GM10847 (cell line): ENCODE results near the gene VAV2.

ENCODE experiments used
- POLR2A ChIP-seq: IDR thresholded peaks from 2 replicates; pipeline ENCODE4 v1.6.1; 2011; ENCODE audit not compliant: insufficient read length; ENCODE audit errors: extremely low read depth

VAV2 gene

DNA sequence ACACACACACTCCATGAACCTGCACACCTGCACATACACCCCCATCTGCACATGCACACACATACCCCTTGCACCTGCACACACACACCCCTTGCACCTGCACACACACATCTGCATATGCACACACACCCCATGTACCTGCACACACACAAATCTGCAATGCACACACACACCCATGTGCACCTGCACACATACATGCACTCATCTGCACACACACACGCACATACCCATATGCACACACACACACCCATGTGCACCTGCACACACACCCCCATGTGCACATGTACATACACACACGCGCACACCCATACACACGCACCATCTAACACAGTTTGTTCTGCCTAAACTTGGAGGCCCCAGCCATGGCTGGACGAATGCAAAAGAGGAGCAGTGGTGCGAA lies 138.1 kb downstream of the VAV2 start:
- TF ChIP-seq POLR2A, result no peak

DNA sequence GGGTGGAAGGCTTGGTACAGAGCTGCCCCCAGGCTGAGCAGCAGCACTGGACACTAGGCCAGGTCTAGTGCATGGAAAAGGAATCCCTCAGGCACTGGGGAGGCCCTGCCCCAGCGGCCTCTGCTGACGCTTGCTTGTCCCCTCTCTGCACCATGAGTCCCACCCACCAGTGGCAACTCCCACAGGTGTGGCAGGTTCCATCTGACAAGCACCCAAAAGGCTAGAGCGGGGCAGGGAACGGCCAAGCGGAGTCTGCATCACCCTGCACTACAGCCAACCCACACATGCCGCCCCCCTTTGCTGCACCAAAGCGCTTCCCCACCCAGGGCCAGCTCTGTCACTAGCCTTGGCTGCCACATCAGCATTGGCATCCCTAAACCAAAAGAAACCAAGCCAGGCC lies 138.8 kb downstream of the VAV2 start:
- no peak for TF ChIP-seq POLR2A

DNA sequence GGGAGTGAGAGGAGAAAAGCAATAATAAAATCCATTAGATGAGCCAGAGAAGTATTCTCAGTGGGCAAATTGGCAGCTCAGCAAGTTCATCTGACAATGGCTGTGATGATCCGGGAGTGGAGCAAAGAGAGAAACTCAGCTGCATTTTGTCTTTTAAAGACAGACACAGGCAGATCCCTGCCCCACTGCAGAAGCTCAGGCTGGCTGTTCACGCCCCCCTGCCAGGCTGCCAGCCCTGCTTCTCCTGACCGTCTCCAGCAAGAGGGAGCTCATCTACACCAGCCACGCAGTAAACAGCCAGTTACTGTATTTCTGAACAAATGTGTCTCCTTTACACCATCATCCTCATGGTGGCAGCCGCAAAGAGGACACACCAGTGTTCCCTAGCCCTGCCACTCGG lies 139.7 kb downstream of the VAV2 start:
- no peak for TF ChIP-seq POLR2A

DNA sequence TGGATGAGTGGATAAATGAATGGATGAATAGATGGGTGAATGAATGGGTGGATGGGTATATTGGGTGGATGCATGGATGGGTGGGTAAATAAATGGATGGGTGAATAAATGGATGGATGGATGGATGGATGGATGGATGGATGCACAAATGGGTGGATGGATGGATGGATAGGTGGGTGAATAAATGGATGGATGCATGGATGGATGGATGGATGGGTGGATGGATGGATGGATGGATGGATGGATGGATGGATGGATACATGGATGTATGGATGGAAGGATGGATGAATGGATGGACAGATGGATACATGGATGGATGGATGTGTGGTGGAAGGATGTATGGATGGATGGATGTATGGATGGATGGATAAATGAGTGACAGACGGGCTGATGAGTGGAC lies 140.4 kb downstream of the VAV2 start:
- TF ChIP-seq POLR2A, result no peak

DNA sequence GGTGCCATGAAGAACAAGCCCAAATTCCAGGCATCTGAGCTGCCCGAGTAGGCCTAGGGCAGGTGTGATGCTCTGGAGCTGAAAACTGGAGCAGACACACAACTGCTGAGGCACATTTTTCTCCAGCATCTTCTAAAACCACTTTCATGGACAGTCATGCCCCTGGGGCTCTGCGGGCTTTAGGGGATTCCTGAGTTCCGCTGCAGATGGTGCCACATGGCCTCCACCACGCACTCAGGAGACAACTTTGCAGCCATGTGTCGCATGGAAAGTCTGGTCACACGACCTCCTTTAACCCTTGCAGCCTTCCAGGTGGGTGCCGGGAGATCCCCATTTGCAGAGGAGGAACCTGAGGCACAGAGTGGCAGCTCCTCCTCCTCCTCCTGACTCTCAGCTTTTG lies 141.2 kb downstream of the VAV2 start:
- TF ChIP-seq POLR2A, result no peak

DNA sequence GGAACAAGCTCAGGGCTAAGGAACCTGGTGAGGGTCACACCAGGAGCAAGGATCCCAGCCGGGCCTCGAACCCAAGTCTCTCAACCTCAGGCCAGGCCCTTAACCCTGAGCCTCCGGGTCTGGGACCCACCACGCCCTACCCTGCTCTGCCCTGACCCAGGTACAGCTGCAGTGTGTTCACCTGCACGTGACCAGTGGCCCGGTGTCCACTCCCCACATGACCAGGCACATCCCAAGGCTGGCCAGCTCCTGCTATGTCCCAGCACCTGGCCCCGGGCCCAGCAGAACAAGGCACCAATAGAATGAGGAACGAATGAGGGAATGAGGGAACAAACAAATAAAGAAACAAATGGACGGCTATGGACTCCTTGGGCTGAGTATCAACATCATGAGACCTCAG lies 142.0 kb downstream of the VAV2 start:
- TF ChIP-seq POLR2A, result no peak

DNA sequence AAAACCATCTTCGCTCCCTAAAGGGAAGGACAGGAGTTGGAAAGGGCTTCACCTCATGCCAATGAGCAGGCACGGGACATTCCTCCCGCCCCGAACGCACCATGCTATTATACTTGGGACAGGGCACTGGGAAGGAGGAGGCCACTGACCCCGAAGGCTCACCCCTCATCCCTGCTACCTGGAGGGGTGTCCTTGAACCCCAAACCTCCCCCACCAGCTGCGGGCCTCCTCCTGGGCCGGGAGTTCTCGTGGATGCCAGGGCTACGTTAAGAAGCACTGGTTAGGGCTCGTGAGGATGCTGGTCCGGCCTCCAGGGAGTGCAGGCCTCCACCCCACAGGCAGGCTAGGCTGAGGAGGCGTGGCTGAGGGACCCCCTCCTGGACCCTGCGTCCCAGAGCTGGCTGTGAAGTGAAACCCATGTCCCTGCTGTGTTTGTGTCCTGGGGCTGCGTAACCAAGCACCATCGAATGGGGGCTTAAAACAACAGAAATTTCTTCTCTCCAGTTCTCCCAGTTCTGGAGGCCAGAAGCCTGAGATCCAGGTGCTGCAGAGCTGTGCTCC lies 142.9 kb downstream of the VAV2 start:
- TF ChIP-seq POLR2A, result no peak

DNA sequence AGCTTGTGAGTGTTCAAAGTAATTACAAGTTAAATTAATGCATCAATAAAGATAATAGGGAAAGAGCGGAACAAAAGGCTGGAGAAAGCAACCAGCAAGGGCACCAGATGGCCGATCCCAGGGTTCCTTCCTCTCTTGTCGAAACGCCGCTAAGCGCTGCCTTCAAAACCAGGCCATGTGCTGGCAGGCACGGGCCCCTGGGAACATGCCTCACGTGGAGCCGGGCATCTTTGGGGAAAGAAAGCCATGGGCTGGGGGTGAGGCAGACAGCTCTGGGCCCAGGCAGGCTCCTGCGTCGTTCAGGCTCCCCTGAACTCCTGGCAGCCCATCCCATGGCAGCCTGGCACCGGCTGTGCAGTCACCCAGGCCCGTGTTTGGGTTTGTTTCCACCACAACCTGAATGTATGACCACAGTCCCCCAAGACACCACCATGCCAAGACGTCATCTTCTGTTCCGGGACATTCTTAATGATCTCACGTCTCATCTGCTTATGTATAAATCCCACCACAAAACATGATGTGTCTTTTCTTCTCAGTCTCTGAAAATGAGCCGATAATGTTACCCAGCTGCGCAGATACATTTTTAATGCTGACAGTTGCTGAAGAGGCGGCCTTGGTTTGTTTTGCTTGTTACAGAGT lies 143.5 kb downstream of the VAV2 start:
- TF ChIP-seq POLR2A, result no peak

DNA sequence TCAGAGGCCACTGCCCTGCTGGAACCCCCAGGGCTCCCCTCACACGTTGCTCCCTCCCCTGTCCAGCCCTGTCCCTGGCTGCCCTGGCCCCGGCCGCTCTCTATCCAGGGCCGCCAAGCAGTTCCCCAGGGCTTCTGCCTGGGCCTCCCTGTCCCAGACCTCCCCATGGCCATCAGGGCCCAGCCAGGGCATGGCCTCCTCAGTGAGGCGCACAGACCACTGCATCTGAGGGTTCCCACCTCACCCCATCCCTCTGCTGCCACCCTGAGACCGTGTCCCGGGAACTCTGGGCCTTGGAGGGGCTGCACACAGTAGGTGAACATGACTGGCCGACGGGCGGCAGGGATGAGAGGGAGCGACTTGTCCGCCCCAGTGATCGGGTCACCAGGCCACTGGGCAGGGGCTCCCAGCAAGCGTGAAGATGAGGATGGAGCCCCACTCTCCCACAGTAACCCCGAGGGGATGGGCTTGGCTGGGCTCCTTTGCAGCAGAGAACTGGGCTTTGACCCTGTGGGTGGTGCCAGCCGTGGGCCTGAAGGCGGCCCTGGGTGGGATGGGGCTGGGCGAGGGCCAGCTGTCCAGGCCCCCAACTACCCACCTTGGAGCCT lies 145.5 kb downstream of the VAV2 start:
- TF ChIP-seq POLR2A, result no peak

DNA sequence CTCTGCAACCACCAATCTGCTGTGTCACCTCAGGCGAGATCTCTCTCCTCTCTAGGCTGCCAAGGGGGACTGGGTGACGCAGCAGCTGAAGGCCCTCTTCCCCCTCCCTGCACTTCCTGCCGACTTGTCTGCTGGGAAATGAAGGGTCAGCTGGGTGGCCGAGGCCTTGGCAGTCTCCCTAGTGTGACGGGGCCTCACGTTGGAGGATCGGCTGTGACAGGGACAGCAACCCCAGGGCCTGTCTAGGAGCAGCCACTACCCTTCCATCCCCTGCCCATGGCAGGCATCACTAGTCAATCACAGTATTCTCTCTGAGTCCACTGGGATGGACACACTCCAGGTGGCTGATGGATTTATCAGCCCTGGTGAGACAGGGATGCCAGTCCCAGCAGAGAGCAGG lies 146.7 kb downstream of the VAV2 start:
- no peak for TF ChIP-seq POLR2A

DNA sequence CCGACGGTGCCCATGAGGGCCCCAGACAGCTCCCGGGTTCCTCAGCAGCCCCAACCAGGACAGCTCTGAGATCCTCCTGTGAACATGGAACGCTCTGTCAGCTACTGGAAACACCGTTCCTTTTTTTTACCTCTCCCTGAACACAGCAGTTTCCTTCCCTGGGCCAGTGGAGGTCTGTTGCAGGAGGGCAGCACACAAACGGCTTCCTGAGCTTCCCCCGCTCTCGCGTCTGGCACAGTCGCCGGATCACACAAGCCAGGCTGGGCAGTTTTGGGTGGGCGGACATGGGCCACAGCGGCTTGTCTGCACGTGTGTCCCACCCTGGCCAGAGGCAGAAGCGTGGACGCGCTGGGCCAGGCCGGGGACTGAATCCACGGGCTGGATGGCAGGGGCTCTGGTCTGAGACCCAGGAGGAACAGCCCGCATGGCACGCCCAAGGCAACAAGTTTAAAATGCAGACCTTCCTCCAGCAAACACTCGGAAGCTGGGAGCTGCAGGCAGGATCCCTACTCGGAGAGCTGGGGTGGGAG lies 147.2 kb downstream of the VAV2 start:
- TF ChIP-seq POLR2A, result no peak

DNA sequence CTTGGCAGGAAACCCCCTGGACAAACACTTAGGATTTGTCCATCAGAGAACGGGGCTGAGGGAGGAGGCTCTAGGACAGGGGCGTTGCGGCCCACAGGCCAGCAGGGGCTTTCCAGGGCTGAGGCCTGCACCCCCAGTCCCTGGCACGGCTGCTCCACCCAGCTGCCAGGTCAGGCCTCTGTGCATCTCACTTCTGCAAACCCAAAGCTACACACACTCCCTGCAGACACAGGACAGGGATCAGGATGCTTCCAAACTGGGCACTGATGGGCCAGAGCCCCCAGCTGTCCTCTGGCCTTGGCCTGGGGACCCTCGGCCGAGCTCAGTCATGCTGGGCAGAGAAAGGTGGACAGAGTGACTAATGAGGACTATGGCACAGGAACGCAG lies 147.7 kb downstream of the VAV2 start:
- no peak for TF ChIP-seq POLR2A

DNA sequence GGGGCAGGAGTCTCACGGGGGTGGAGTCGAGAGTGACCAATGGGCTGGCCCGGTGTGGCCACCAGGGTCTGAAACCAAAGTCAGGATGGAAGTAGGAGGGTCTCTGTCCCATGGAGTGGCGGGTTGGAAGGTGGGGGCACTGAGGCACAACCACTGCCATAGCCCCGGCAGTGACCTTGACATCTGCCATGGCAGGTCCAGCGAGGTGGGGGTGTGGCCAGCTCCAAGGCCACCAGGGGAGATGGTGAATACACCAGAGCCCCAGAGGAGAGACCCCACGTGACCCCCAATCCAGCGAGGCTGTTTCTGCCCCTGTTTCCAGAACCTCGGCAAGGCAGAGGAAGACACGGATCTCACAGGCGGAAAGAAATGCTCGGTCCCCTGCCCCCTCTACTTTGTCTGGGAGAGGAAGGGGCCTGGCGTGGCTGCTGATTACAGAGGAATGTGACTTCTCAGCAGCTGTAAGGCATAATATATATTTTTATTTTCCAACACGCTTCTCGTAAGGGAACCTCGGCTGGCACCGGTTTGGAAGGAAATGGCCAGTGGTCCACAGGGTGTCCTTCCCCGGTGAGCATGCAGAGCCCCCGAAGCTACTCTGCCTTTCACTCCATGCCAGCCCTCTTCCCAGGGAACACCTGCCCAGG lies 148.2 kb downstream of the VAV2 start:
- no peak for TF ChIP-seq POLR2A

DNA sequence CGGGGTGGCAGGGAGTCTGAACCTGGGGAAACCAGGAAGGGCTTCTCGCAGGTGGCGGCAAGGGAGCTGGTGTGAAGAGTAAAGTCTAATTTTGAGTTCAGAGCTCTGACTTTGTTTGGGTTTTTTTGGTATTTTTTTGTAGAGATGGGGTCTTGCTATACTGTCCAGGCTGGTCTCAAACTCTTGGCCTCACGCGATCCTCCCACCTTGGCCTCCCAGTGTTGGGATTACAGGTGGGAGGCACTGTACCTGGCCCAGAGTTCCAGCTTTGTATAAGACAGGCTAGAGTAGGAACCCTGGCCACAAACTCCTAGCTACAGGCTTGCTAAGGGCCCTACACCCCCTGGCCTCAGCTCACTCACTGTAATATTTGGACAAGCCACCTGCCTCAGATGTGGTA lies 148.9 kb downstream of the VAV2 start:
- no peak for TF ChIP-seq POLR2A

DNA sequence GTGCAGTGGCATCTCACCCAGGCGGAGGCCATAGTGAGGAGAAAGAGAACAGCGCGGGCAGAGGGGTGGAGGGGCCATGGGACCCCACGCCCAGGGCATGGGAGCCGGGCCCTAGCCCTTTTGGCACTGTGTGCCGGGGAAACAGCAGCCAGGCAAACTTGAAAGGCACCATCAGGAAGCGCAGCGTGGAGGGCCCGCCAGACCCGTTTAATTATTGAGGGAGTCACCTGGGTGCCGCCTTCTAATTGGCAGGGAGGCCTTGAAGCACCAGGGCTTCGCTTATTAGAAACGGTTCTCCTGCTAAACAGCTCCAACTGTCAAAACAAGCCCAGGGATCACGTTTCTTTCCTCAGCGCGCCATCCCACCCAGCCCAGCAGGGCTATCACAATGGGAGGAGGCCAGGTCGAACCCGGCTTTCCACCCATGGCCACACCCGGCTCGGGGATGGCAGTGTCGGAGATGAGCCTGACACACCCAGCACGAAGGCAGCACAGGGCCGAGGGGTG lies 149.3 kb downstream of the VAV2 start:
- TF ChIP-seq POLR2A, result no peak

DNA sequence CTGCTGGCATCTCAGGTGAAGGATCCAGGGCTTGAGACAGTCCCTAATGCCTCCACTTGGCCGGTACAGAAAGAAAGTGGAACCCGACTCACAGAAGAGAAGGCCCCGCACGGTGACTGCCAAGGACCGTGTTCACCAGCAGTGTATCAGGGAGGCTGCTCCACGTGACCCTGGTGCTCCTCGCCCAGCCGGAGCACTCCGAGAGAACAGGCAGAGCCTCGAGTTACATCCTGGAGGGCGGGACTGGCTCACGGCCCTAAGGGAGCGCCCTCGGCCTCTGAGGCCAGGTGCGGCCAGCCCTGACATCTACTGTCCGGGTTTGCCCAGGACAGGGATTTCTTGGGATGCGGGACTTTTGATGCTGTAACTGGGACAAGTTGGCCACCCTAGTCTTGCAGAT lies 149.9 kb downstream of the VAV2 start:
- TF ChIP-seq POLR2A, result no peak
